GM23248 (cell line): ENCODE results near the gene ARCN1.

ENCODE experiments used
- EZH2 ChIP-seq: fragments of 200-600 bp; sonication (generic); IDR thresholded peaks from 2 replicates; pipeline ENCODE4 v1.6.1; 2018; ENCODE audit warnings: antibody characterized with exemption, mild to moderate bottlenecking; ENCODE audit not compliant: insufficient read depth, poor library complexity, severe bottlenecking
- EZH2phosphoT487 ChIP-seq: fragments of 200-600 bp; sonication (generic); IDR thresholded peaks from 2 replicates; pipeline ENCODE4 v1.6.1; 2018; ENCODE audit warnings: antibody characterized with exemption, moderate library complexity, mild to moderate bottlenecking, low read depth; ENCODE audit not compliant: insufficient read depth

DNA sequence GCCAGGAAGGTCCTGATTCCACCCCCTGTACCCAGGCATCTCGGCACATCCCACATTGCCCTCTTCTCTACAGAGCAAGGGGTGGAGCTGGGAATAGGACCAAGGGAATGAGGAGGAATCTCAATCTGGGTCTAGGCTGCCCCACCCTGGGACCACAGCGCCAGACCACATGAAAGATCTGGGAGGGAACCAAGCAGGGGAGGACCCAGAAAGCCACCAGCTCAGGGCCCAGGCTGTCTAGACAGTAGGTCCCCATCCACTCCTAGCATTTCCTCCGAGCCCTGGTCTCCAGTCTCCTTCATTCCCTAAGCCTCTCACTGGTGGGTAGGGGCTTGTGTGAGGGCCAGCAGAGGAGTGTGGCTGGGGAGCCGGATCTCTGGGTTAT is 46.8 kb downstream of the ARCN1 start:
- TF ChIP-seq EZH2 = no peak
- TF ChIP-seq EZH2phosphoT487 = no peak
